HL-60 (cell line): Measurements from ENCODE around the gene HLCS.
A peak's percentile ranks its signal among the peaks of the same experiment; 100 is the strongest.

Experiments used
- DNase-seq, 2 experiments: peaks; one replicate each; pipeline ENCODE4 v3.0.0-alpha.2; 2010 to 2020; ENCODE audit warnings: low read depth in 1 of 2, low spot score in 1 of 2
- H3K27ac ChIP-seq: fragments of 250-450 bp; sonication (Bioruptor Pico); replicated peaks from 2 replicates; pipeline ENCODE4 v1.5.1; 2020; ENCODE audit warnings: mild to moderate bottlenecking, moderate library complexity
- H3K27me3 ChIP-seq: fragments of 250-450 bp; sonication (Bioruptor Pico); 2 replicates; pipeline ENCODE4 v1.5.1; 2021; ENCODE audit warnings: mild to moderate bottlenecking, moderate library complexity; ENCODE audit not compliant: insufficient read depth, poor library complexity, severe bottlenecking
- H3K4me3 ChIP-seq: replicated peaks from 2 replicates; pipeline ENCODE4 v1.5.1; 2011; ENCODE audit warnings: mild to moderate bottlenecking, control low read depth, low read length; ENCODE audit not compliant: insufficient read depth
- GABPA ChIP-seq: IDR thresholded peaks from 2 replicates; pipeline ENCODE4 v1.6.1; 2012; ENCODE audit warnings: low read depth
- POLR2AphosphoS5 ChIP-seq: IDR thresholded peaks from 2 replicates; pipeline ENCODE4 v1.6.1; 2012; ENCODE audit warnings: low read depth
- SPI1 ChIP-seq: IDR thresholded peaks from 2 replicates; pipeline ENCODE4 v1.6.1; 2012; ENCODE audit warnings: low read depth, mild to moderate bottlenecking, borderline replicate concordance
- TF ChIP-seq, protein P1 (sequence below): IDR thresholded peaks from one replicate; pipeline ENCODE4 v1.5.1; 2011; ENCODE audit warnings: low read length, control low read depth, inconsistent platforms; ENCODE audit not compliant: insufficient read depth
- TF ChIP-seq, protein P2 (sequence below): IDR thresholded peaks from 2 replicates; pipeline ENCODE4 v1.6.1; 2012; ENCODE audit warnings: low read depth; ENCODE audit not compliant: insufficient replicate concordance

Gene HLCS

DNA sequence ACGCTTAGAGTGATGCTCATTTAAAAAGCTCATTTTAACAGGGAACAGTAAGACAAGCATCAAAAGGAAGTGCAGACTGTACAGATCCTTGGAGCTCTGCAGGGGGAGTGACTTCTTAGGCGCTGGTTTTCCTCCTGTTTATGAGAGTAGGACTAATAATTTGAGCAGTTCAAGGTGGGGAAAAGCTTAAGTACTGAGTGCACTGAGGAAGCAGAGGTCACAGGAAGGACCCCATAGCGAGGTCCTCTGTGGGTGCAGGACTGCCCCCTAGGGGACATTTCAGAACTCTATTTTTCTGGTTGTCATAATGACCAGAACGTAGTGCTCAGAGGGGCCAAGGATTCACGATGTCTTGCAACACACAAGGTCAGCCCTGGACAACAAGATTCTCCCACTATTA is 112.1 kb downstream of the HLCS start:
- DNase-seq = peak; percentile 3 to 14
- TF ChIP-seq, protein P1, sequence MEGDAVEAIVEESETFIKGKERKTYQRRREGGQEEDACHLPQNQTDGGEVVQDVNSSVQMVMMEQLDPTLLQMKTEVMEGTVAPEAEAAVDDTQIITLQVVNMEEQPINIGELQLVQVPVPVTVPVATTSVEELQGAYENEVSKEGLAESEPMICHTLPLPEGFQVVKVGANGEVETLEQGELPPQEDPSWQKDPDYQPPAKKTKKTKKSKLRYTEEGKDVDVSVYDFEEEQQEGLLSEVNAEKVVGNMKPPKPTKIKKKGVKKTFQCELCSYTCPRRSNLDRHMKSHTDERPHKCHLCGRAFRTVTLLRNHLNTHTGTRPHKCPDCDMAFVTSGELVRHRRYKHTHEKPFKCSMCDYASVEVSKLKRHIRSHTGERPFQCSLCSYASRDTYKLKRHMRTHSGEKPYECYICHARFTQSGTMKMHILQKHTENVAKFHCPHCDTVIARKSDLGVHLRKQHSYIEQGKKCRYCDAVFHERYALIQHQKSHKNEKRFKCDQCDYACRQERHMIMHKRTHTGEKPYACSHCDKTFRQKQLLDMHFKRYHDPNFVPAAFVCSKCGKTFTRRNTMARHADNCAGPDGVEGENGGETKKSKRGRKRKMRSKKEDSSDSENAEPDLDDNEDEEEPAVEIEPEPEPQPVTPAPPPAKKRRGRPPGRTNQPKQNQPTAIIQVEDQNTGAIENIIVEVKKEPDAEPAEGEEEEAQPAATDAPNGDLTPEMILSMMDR = peak; percentile 27
- no peak for TF ChIP-seq GABPA

DNA sequence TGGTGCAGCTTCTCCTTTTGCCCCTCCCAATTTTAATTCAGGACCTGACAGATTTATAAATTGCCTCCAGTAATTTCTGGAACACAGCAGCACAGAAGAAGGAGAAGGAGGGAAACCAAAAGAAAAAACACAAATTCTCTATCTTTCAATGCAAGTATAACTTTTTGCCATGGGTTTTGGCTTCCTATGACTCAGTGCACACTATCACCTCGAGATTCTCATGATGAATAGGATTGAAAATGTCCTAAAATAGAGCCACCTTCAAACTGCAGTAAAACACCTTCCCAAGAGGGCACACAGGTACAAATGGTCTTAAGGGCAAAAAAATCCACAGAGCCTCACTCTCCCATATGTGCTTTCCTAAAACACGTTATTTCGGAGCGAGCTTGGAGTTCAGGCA is 113.6 kb downstream of the HLCS start:
- Histone ChIP-seq H3K27me3 (no peaks in the 10 kb centered on the region), H3K4me3 (no peak overlapping the region), H3K27ac (no peak overlapping the region)
- no peak for DNase-seq
- TF ChIP-seq, protein P2, sequence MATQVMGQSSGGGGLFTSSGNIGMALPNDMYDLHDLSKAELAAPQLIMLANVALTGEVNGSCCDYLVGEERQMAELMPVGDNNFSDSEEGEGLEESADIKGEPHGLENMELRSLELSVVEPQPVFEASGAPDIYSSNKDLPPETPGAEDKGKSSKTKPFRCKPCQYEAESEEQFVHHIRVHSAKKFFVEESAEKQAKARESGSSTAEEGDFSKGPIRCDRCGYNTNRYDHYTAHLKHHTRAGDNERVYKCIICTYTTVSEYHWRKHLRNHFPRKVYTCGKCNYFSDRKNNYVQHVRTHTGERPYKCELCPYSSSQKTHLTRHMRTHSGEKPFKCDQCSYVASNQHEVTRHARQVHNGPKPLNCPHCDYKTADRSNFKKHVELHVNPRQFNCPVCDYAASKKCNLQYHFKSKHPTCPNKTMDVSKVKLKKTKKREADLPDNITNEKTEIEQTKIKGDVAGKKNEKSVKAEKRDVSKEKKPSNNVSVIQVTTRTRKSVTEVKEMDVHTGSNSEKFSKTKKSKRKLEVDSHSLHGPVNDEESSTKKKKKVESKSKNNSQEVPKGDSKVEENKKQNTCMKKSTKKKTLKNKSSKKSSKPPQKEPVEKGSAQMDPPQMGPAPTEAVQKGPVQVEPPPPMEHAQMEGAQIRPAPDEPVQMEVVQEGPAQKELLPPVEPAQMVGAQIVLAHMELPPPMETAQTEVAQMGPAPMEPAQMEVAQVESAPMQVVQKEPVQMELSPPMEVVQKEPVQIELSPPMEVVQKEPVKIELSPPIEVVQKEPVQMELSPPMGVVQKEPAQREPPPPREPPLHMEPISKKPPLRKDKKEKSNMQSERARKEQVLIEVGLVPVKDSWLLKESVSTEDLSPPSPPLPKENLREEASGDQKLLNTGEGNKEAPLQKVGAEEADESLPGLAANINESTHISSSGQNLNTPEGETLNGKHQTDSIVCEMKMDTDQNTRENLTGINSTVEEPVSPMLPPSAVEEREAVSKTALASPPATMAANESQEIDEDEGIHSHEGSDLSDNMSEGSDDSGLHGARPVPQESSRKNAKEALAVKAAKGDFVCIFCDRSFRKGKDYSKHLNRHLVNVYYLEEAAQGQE = no peak
- TF ChIP-seq, protein P1 = no peak

More for the DNA sequence above, 112.1 kb downstream of the HLCS start:
- no peak overlapping the region for H3K4me3 ChIP-seq
- H3K27me3 ChIP-seq = no peaks in the 10 kb centered on the region
- no peak overlapping the region for H3K27ac ChIP-seq

DNA sequence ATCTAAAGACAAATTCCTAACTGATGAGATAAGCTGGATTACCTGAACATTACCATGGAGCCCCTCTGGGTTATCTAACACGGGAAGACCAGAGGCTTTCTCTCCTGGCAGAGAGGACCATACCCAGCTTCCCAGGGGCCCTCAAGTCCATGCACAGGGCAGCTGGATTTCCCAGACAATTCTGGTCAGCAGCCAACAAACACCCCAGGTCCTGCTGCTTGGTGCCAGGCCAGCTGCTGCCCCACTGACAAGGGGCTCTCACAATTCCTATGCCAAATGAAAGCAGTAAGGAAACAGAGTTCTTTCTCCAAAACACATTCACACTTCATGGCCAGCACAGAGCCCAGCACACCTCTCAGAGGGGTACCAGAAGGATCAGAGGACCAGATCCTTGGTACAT is 114.2 kb downstream of the HLCS start:
- no peak overlapping the region for H3K27ac ChIP-seq
- H3K4me3 ChIP-seq = no peak overlapping the region
- TF ChIP-seq SPI1 (no peak), POLR2AphosphoS5 (no peak), GABPA (no peak)
- TF ChIP-seq, protein P2 = no peak
- TF ChIP-seq, protein P1 = no peak
- DNase-seq = no peak
- no peaks in the 10 kb centered on the region for H3K27me3 ChIP-seq

DNA sequence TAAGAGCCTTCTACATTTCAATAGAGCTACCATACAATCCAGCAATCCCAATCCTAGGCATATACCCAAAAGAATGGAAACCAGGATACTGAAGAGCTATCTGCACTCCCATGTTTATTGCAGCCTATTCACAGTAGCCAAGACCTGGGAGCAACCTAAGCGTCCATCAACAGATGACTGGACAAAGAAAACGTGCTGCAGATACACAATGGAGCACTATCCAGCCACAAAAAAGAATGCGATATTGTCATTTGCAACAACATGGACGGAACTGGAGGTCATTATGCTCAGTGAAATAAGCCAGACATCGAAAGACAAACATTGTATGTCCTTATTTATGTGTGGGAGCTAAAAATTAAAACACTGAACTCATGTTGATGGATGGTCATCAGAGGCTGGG is 115.3 kb downstream of the HLCS start:
- TF ChIP-seq, protein P1 = no peak
- TF ChIP-seq POLR2AphosphoS5 = no peak
- no peak for TF ChIP-seq SPI1
- TF ChIP-seq, protein P2 = no peak
- no peak for TF ChIP-seq GABPA
- no peak for DNase-seq
- Histone ChIP-seq H3K4me3 (no peak overlapping the region), H3K27ac (no peak overlapping the region), H3K27me3 (no peaks in the 10 kb centered on the region)
